M059J (cell line): Measurements from ENCODE around the gene MYH7B. TPM values are rescaled to one million over a fixed set of nuclear protein-coding genes. Genes with fewer than 3 reads are reported as not detected.

ENCODE experiments used
- DNase-seq: peaks from one replicate; pipeline ENCODE4 v3.0.0-alpha.2; 2012; ENCODE audit warnings: low read depth
- total RNA-seq: library from RNA; depleted of rRNA; stranded (reverse); fragments of >200 nt; shearing (Covaris generic); gene quantifications from 2 replicates; pipeline ENCODE4 v1.2.3, GENCODE V29; 2014

MYH7B gene
- total RNA-seq, 1 experiment from 2014 or later, result 0.05 TPM

GRCh38 chr20:34977365-34978091 is 21.9 kb downstream of the MYH7B start:
- DNase-seq, result no peak

GRCh38 chr20:34978092-34978744 is 22.6 kb downstream of the MYH7B start:
- DNase-seq, result no peak

- DNase-seq, result no peak
Observed at GRCh38 chr20:34979366-34980153, 23.9 kb downstream of the MYH7B start.

GRCh38 chr20:34980543-34981233 is 25.0 kb downstream of the MYH7B start:
- DNase-seq, result no peak

GRCh38 chr20:34982270-34983088 is 26.8 kb downstream of the MYH7B start:
- DNase-seq, result no peak

- DNase-seq, result no peak
Observed at GRCh38 chr20:34983089-34983820, 27.6 kb downstream of the MYH7B start.

GRCh38 chr20:34983995-34984735 is 28.5 kb downstream of the MYH7B start:
- no peak for DNase-seq

- peak; percentile 82 for DNase-seq
Observed at GRCh38 chr20:34984756-34985261, 29.1 kb downstream of the MYH7B start.

- no peak for DNase-seq
Observed at GRCh38 chr20:34985461-34986310, 30.0 kb downstream of the MYH7B start.

GRCh38 chr20:34986311-34987287 is 30.9 kb downstream of the MYH7B start:
- no peak for DNase-seq

GRCh38 chr20:34987288-34988190 is 31.9 kb downstream of the MYH7B start:
- DNase-seq, result no peak

GRCh38 chr20:34988191-34988540 is 32.5 kb downstream of the MYH7B start:
- no peak for DNase-seq

- DNase-seq, result no peak
Observed at GRCh38 chr20:34989118-34989517, 33.5 kb downstream of the MYH7B start.

GRCh38 chr20:34989670-34990069 is 34.0 kb downstream of the MYH7B start:
- no peak for DNase-seq

GRCh38 chr20:34990231-34990630 is 34.6 kb downstream of the MYH7B start:
- DNase-seq, result no peak

GRCh38 chr20:34990661-34991214 is 35.1 kb downstream of the MYH7B start:
- DNase-seq, result no peak
